ENCODE results near the gene RPN1. TPM values are rescaled to one million over a fixed set of nuclear protein-coding genes. Genes with fewer than 3 reads are reported as not detected.
A peak's percentile ranks its signal among the peaks of the same experiment; 100 is the strongest.

Gene RPN1
- total RNA-seq, 2 experiments from 2014 or later, result 164 to 177 TPM

DNA sequence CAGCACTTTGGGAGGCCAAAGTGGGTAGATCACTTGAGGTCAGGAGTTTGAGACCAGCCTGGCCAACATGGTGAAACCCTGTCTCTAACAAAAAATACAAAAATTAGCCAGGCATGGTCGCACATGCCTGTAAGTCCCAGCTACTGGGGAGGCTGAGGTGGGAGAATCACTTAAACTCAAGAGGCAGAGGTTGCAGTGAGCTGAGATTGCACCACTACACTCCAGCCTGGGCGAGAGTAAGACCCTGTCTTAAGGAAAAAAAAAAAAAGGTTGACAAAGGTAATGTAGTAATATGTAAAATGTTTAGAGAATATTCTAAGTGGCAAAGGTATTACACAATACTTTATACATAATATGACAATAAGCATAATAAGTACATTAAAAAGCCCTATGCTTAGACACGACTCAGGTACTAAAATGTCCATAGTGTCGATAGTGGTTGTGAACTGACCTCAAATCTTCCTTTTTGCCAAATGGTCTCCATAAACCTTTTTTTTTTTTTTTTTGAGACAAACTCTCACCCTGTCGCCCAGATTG, 16.5 kb downstream of the RPN1 start:
- CTCF ChIA-PET, result no interaction called here
- Mint-ChIP-seq H3K27ac (no peak overlapping the region), H3K36me3 (ENCODE audit: low read depth) (peaks cover 33% of the 10 kb centered on the region), H3K9me3 (no peaks in the 10 kb centered on the region), H3K4me1 (peaks cover 4% of the 10 kb centered on the region), H3K4me3 (no peak overlapping the region), H3K27me3 (no peaks in the 10 kb centered on the region)
- no peak for DNase-seq
- POLR2A ChIA-PET, result no interaction called here

GRCh38 chr3:128632301-128632700, 18.3 kb downstream of the RPN1 start:
- H3K4me1 Mint-ChIP-seq, result peaks cover 2% of the 10 kb centered on the region
- no peak for DNase-seq
- CTCF ChIA-PET, result interaction anchor here (0.6 to 1.0 kb wide), 3 partner anchors 15 to 338 kb away, joined by 3 to 4 read pairs (median 3); no protein-coding TSS in a partner anchor
- no peaks in the 10 kb centered on the region for H3K9me3 Mint-ChIP-seq
- H3K36me3 Mint-ChIP-seq (ENCODE audit: low read depth), result peaks cover 31% of the 10 kb centered on the region
- no peaks in the 10 kb centered on the region for H3K27me3 Mint-ChIP-seq
- H3K27ac Mint-ChIP-seq, result no peak overlapping the region
- POLR2A ChIA-PET, result no interaction called here
- no peak overlapping the region for H3K4me3 Mint-ChIP-seq

- Mint-ChIP-seq H3K4me1 (no peaks in the 10 kb centered on the region), H3K36me3 (ENCODE audit: low read depth) (peaks cover 50% of the 10 kb centered on the region), H3K27me3 (no peaks in the 10 kb centered on the region), H3K9me3 (no peaks in the 10 kb centered on the region), H3K27ac (no peak overlapping the region), H3K4me3 (no peak overlapping the region)
- POLR2A ChIA-PET, result no interaction called here
- no peak for DNase-seq
- CTCF ChIA-PET, result interaction anchor here (1.0 kb wide), 1 partner anchor 12 kb away, joined by 3 read pairs; no protein-coding TSS in a partner anchor
These were observed 20.7 kb downstream of the RPN1 start for GRCh38 chr3:128629936-128630335.

DNA sequence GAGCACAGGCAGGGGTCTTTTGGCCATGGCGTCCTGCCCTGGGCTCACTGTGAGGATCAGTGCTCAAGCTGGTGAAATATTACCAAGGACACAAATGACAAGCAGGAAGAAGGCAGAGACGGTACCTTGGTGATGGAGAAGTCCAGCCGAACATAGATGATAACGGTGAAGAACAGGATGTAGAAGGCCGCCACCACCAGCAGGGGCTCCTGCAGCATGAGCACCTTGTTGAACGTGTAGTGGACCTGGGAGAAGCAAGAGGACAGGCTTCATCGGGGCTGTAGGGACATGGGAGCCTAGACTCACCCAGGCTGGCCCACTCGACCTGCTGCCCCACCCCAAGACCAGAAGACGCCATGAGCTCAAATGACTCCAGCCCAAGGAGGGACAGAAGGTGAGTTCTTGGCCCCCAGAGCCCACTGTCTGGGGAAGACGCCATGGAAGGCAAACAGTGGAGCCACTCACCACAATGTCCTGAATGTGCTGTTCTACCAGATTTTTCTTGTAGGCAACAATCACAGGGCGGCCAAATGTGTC, 25.1 kb downstream of the RPN1 start:
- DNase-seq, result no peak
- Mint-ChIP-seq H3K36me3 (ENCODE audit: low read depth) (peaks cover 60% of the 10 kb centered on the region), H3K4me3 (no peak overlapping the region), H3K27ac (no peak overlapping the region), H3K4me1 (peaks cover 6% of the 10 kb centered on the region), H3K9me3 (no peaks in the 10 kb centered on the region), H3K27me3 (no peaks in the 10 kb centered on the region)
- ChIA-PET CTCF (interaction anchor here (1.5 kb wide), 2 partner anchors 9 to 55 kb away, joined by 3 to 6 read pairs; no protein-coding TSS in a partner anchor), POLR2A (no interaction called here)

GRCh38 chr3:128624526-128625138, 26.0 kb downstream of the RPN1 start:
- ChIA-PET CTCF (interaction anchor here (0.8 to 1.5 kb wide), 3 partner anchors 8 to 56 kb away, joined by 3 to 6 read pairs (median 3); no protein-coding TSS in a partner anchor), POLR2A (no interaction called here)
- H3K4me3 Mint-ChIP-seq, result no peak overlapping the region
- H3K4me1 Mint-ChIP-seq, result peaks cover 13% of the 10 kb centered on the region
- no peak overlapping the region for H3K27ac Mint-ChIP-seq
- H3K36me3 Mint-ChIP-seq (ENCODE audit: low read depth), result peaks cover 60% of the 10 kb centered on the region
- DNase-seq, result no peak
- no peaks in the 10 kb centered on the region for H3K9me3 Mint-ChIP-seq
- no peaks in the 10 kb centered on the region for H3K27me3 Mint-ChIP-seq

GRCh38 chr3:128623762-128624176, 26.8 kb downstream of the RPN1 start:
- no peaks in the 10 kb centered on the region for H3K9me3 Mint-ChIP-seq
- peaks cover 22% of the 10 kb centered on the region for H3K4me1 Mint-ChIP-seq
- H3K36me3 Mint-ChIP-seq (ENCODE audit: low read depth), result peaks cover 65% of the 10 kb centered on the region
- DNase-seq, result no peak
- ChIA-PET CTCF (interaction anchor here (0.8 kb wide), 1 partner anchor 57 kb away, joined by 3 read pairs; no protein-coding TSS in a partner anchor), POLR2A (no interaction called here)
- no peak overlapping the region for H3K4me3 Mint-ChIP-seq
- H3K27ac Mint-ChIP-seq, result no peak overlapping the region
- no peaks in the 10 kb centered on the region for H3K27me3 Mint-ChIP-seq

DNA sequence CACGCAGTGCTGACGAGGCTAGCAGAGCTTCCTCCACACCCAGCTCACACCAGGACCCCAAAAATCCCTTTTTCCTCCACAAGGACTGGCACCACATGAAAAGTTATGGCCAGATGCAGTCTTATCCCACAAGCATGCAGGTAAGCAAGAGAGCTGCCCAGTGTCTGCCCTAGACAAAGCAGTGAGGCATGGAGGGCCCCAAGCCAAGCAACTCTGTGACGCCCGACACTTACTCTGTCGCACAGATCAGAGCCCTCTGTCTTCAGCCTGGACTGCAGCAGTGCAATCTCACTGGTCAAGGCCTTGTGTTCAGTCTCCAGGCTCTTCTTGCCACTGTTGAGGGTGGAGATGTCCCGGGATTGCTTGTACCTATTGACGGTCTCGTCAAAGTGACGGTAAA, 28.7 kb downstream of the RPN1 start:
- Mint-ChIP-seq H3K27me3 (no peaks in the 10 kb centered on the region), H3K9me3 (no peaks in the 10 kb centered on the region), H3K36me3 (ENCODE audit: low read depth) (peaks cover 73% of the 10 kb centered on the region), H3K4me3 (no peak overlapping the region), H3K4me1 (peaks cover 35% of the 10 kb centered on the region), H3K27ac (no peak overlapping the region)
- ChIA-PET CTCF (interaction anchor here (1.3 kb wide), 1 partner anchor 18 kb away, joined by 5 read pairs; no protein-coding TSS in a partner anchor), POLR2A (no interaction called here)
- no peak for DNase-seq

DNA sequence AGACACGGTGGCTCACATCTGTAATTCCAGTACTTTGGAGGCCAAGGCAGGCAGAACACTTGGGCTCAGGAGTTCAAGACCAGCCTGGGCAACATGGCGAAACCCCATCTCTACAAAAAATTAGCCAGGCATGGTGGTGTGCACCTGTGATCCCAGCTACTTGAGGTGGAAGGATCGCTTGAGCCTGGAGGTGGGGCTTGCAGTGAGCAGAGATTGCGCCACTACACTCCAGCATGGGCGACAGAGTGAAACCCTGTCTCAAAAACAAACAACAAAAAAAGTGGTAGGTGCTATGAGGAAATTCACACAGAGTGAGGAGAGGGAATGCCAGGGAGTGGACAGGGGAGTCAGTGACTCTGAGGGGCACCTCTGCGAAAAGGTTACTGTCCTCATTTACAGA, 29.4 kb downstream of the RPN1 start:
- ChIA-PET POLR2A (no interaction called here), CTCF (interaction anchor here (1.0 to 1.3 kb wide), 3 partner anchors 19 to 174 kb away, joined by 3 to 5 read pairs (median 3); no protein-coding TSS in a partner anchor)
- Mint-ChIP-seq H3K4me3 (no peak overlapping the region), H3K36me3 (ENCODE audit: low read depth) (peaks cover 66% of the 10 kb centered on the region), H3K27me3 (no peaks in the 10 kb centered on the region), H3K9me3 (no peaks in the 10 kb centered on the region), H3K4me1 (peaks cover 39% of the 10 kb centered on the region), H3K27ac (no peak overlapping the region)
- DNase-seq, result no peak

DNA sequence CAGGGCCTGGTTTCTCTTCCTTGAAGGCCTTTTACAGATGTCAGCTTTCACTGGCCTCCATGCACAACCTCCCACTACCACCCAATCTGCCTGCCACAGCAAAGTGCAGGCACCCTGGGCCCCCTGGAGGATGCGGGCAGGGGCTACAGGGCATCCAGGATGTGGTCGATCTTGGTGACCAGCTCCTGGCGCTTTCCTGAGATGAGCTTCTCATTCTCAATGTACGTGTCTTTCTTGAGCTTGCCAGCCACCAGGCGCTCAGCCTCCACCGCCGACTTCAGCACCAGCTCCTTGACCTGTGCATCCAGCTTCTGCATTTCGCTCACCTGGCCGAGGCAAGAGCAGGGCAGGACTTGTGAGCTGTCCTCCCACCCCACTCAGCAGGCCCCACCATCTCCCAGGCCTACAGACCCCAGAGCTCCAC, 30.3 kb downstream of the RPN1 start:
- DNase-seq, result no peak
- POLR2A ChIA-PET, result no interaction called here
- Mint-ChIP-seq H3K27ac (peak overlapping the region; percentile 80), H3K4me1 (peaks cover 39% of the 10 kb centered on the region), H3K4me3 (no peak overlapping the region), H3K27me3 (no peaks in the 10 kb centered on the region), H3K9me3 (no peaks in the 10 kb centered on the region), H3K36me3 (ENCODE audit: low read depth) (peaks cover 57% of the 10 kb centered on the region)
- CTCF ChIA-PET, result interaction anchor here (0.7 to 1.2 kb wide), 4 partner anchors 9 to 175 kb away, joined by 3 read pairs; no protein-coding TSS in a partner anchor

GRCh38 chr3:128619146-128619890, 31.3 kb downstream of the RPN1 start:
- Mint-ChIP-seq H3K4me1 (peaks cover 39% of the 10 kb centered on the region), H3K36me3 (ENCODE audit: low read depth) (peaks cover 47% of the 10 kb centered on the region), H3K9me3 (no peaks in the 10 kb centered on the region), H3K27ac (peak overlapping the region; percentile 88), H3K27me3 (no peaks in the 10 kb centered on the region), H3K4me3 (peak overlapping the region; percentile 83)
- POLR2A ChIA-PET, result no interaction called here
- peak; percentile 26 for DNase-seq
- CTCF ChIA-PET, result interaction anchor here (1.1 kb wide), 1 partner anchor 11 kb away, joined by 6 read pairs; no protein-coding TSS in a partner anchor

DNA sequence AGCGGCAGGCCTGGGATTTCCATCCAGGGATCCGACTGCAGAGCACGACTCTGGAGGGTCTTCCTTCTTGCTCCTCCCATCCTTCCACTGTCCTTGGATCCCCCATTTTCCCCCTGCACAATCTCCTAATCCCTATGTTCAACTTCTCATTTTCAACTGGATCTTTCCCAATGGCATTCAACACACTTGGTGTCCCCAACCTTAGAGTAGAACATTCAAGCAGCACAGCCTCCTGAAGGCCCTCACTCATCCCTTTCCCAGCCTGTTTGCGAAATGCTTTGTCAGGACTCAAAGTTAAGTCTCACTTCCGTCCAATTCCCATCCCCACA, 32.3 kb downstream of the RPN1 start:
- peaks cover 39% of the 10 kb centered on the region for H3K4me1 Mint-ChIP-seq
- no peaks in the 10 kb centered on the region for H3K9me3 Mint-ChIP-seq
- no peaks in the 10 kb centered on the region for H3K27me3 Mint-ChIP-seq
- DNase-seq, result no peak
- POLR2A ChIA-PET, result interaction anchor here (0.5 to 0.7 kb wide), 2 partner anchors 43 to 176 kb away, joined by 3 read pairs; no protein-coding TSS in a partner anchor
- CTCF ChIA-PET, result interaction anchor here (0.7 to 2.8 kb wide), 35 partner anchors 10 to 627 kb away, joined by 3 to 41 read pairs (median 5); partner anchors contain the start of gene ACAD9
- H3K27ac Mint-ChIP-seq, result peak overlapping the region; percentile 88
- peaks cover 39% of the 10 kb centered on the region for H3K36me3 Mint-ChIP-seq (ENCODE audit: low read depth)
- peak overlapping the region; percentile 83 for H3K4me3 Mint-ChIP-seq

DNA sequence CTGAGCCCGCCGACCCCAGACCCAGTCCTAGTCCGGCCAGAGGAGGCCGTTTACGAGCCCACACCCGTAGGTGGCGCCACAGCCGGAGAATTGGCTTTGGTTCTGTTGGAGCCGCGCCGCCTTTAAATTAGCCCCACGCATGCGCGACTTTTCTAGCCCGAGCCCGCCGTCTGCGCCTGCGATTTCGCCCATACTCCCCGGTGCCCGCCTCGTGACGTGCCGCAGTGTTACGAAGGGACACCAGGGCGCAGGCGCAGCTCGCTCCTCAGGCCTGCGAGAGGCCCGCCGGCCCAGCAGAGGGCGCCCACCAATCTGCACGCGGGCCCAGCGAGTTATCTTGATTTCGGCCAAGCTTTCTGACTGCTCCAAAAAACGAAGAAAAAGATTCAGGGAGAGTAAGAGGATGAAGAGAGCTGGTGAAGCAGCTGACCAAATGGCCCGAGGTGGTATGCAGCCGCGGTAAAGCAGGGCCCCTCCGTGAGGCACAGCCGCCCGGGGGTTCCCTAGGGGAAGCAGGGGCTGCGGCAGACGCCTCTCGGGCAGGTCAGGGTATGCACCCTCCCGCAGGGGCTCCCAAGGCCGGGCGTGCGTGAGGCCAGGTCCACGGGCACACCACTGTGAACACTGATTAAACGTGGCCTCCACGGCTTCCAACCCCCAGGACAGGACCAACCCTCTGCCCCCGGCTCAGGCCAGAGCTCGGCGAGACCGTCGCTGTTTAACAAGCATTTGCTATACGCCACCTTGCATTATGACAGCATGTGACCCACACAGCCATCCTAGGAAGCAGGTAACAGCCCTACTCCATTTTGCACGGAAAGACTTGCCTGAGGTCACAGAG, 32.8 kb downstream of the RPN1 start:
- DNase-seq, result peak; percentile 99
- peak overlapping the region; percentile 88 for H3K27ac Mint-ChIP-seq
- peaks cover 39% of the 10 kb centered on the region for H3K4me1 Mint-ChIP-seq
- H3K9me3 Mint-ChIP-seq, result no peaks in the 10 kb centered on the region
- ChIA-PET POLR2A (interaction anchor here (0.5 to 0.7 kb wide), 3 partner anchors 27 to 177 kb away, joined by 3 read pairs; no protein-coding TSS in a partner anchor), CTCF (interaction anchor here (0.6 to 2.8 kb wide), 55 partner anchors 8 to 1634 kb away, joined by 3 to 41 read pairs (median 4); partner anchors contain the start of gene ACAD9)
- H3K4me3 Mint-ChIP-seq, result peak overlapping the region; percentile 83
- H3K36me3 Mint-ChIP-seq (ENCODE audit: low read depth), result peaks cover 38% of the 10 kb centered on the region
- H3K27me3 Mint-ChIP-seq, result no peaks in the 10 kb centered on the region
